GM23338 (cell line): ENCODE measurements around the gene FATE1. TPM values are rescaled to one million over a fixed set of nuclear protein-coding genes. Genes with fewer than 3 reads are reported as not detected.

ENCODE experiments used
- ATAC-seq: fragments of 200-7000 bp; cut with Tn5 transposase; 3 replicates; pipeline ENCODE4 v1.9.1; 2020
- DNase-seq: peaks from one replicate; pipeline ENCODE4 v3.0.0-alpha.2; 2015; ENCODE audit warnings: low spot score
- H2AFZ ChIP-seq: fragments of 200-600 bp; sonication (generic); 2 replicates; pipeline ENCODE4 v1.8.0; 2016; ENCODE audit warnings: antibody characterized with exemption, mild to moderate bottlenecking, moderate library complexity
- H3F3A ChIP-seq: fragments of 200-600 bp; sonication (generic); replicated peaks from 2 replicates; pipeline ENCODE4 v1.8.0; 2017; ENCODE audit warnings: antibody characterized with exemption, mixed run types, low read depth
- H3K27ac ChIP-seq: fragments of 200-600 bp; sonication (generic); 2 replicates; pipeline ENCODE4 v1.6.1; 2016; ENCODE audit warnings: low read depth
- H3K27me3 ChIP-seq: fragments of 200-600 bp; sonication (generic); 2 replicates; pipeline ENCODE4 v1.8.0; 2016; ENCODE audit warnings: mild to moderate bottlenecking, mixed run types, moderate library complexity; ENCODE audit not compliant: insufficient read depth
- H3K36me3 ChIP-seq: fragments of 200-600 bp; sonication (generic); 2 replicates; pipeline ENCODE4 v1.8.0; 2016; ENCODE audit warnings: mild to moderate bottlenecking; ENCODE audit not compliant: insufficient read depth
- H3K4me1 ChIP-seq: fragments of 200-600 bp; sonication (generic); 2 replicates; pipeline ENCODE4 v1.8.0; 2016; ENCODE audit warnings: mild to moderate bottlenecking, moderate library complexity; ENCODE audit not compliant: insufficient read depth
- H3K4me2 ChIP-seq: fragments of 200-600 bp; sonication (generic); 2 replicates; pipeline ENCODE4 v1.7.1; 2017; ENCODE audit warnings: mixed run types
- H3K4me3 ChIP-seq: fragments of 200-600 bp; sonication (generic); 2 replicates; pipeline ENCODE4 v1.6.1; 2016; ENCODE audit warnings: mixed run types
- H3K79me2 ChIP-seq: fragments of 200-600 bp; sonication (generic); replicated peaks from 2 replicates; pipeline ENCODE4 v1.8.0; 2017; ENCODE audit warnings: mild to moderate bottlenecking; ENCODE audit not compliant: insufficient read depth
- H3K9me2 ChIP-seq: fragments of 200-600 bp; sonication (generic); 2 replicates; pipeline ENCODE4 v1.8.0; 2017; ENCODE audit not compliant: insufficient read depth
- H4K20me1 ChIP-seq: fragments of 200-600 bp; sonication (generic); replicated peaks from 2 replicates; pipeline ENCODE4 v1.8.0; 2017; ENCODE audit warnings: mild to moderate bottlenecking; ENCODE audit not compliant: insufficient read depth
- H3K27ac Mint-ChIP-seq: 2 replicates; pipeline ENCODE4 v1.8.0; 2020; ENCODE audit warnings: inconsistent platforms, mild to moderate bottlenecking, moderate library complexity, mixed read lengths
- H3K27me3 Mint-ChIP-seq: 3 replicates; pipeline ENCODE4 v1.8.0; 2022; ENCODE audit warnings: low read depth, mild to moderate bottlenecking, moderate library complexity, mixed read lengths, inconsistent platforms; ENCODE audit not compliant: insufficient read depth, poor library complexity
- H3K36me3 Mint-ChIP-seq: 3 replicates; pipeline ENCODE4 v1.8.0; 2021; ENCODE audit warnings: low read depth, mild to moderate bottlenecking, inconsistent platforms, moderate library complexity, mixed read lengths
- H3K4me1 Mint-ChIP-seq: 3 replicates; pipeline ENCODE4 v1.8.0; 2020; ENCODE audit warnings: mild to moderate bottlenecking, inconsistent platforms, mixed read lengths
- H3K4me3 Mint-ChIP-seq: 3 replicates; pipeline ENCODE4 v1.8.0; 2021; ENCODE audit warnings: moderate library complexity, mild to moderate bottlenecking, inconsistent platforms, mixed read lengths
- H3K9me3 Mint-ChIP-seq: 3 replicates; pipeline ENCODE4 v1.8.0; 2020; ENCODE audit warnings: moderate library complexity, mild to moderate bottlenecking, inconsistent platforms, mixed read lengths
- EZH2 ChIP-seq: fragments of 200-600 bp; sonication (generic); IDR thresholded peaks from one replicate; pipeline ENCODE4 v1.8.0; 2017; ENCODE audit warnings: antibody characterized with exemption, mild to moderate bottlenecking, low read depth; ENCODE audit not compliant: unreplicated experiment
- EZH2phosphoT487 ChIP-seq: fragments of 200-600 bp; sonication (generic); IDR thresholded peaks from one replicate; pipeline ENCODE4 v1.8.1; 2018; ENCODE audit warnings: antibody characterized with exemption; ENCODE audit not compliant: unreplicated experiment
- JUNB ChIP-seq: IDR thresholded peaks from one replicate; pipeline ENCODE4 v1.6.1; 2016; ENCODE audit warnings: antibody characterized with exemption; ENCODE audit not compliant: unreplicated experiment
- POLR2AphosphoS5 ChIP-seq: IDR thresholded peaks from 2 replicates; pipeline ENCODE4 v1.6.1; 2016; ENCODE audit warnings: antibody characterized with exemption, low read depth
- STAT1 ChIP-seq: IDR thresholded peaks from one replicate; pipeline ENCODE4 v1.6.1; 2016; ENCODE audit warnings: antibody characterized with exemption; ENCODE audit not compliant: unreplicated experiment
- ZNF331 ChIP-seq: fragments of 250-450 bp; sonication (Bioruptor Pico); IDR thresholded peaks from 2 replicates; pipeline ENCODE4 v1.5.0; 2020; ENCODE audit warnings: low read depth, mild to moderate bottlenecking, moderate library complexity
- ZNF462 ChIP-seq: fragments of 250-450 bp; sonication (Bioruptor Pico); IDR thresholded peaks from 2 replicates; pipeline ENCODE4 v1.5.0; 2020; ENCODE audit warnings: mild to moderate bottlenecking, moderate library complexity
- polyA plus RNA-seq: library from polyadenylated mRNA; unstranded; fragments of >200 nt; fragmentation: Nextera tagmentation; extraction: Ambion mirVana; gene quantifications from 2 replicates; pipeline ENCODE4 v1.2.1, GENCODE V29; 2016
- total RNA-seq: library from RNA; depleted of rRNA; stranded (reverse); fragments of >200 nt; shearing (Covaris generic); gene quantifications from 2 replicates; pipeline ENCODE4 v1.2.3, GENCODE V29; 2014
- TF ChIP-seq, protein P1 (sequence below), 2 experiments: fragments of 200-600 bp in 1 of 2; sonication (generic) in 1 of 2; conservative IDR thresholded peaks; 2 replicates each; pipeline versions ENCODE4 v1.5.1 to v1.6.1; 2016 to 2017; ENCODE audit warnings: antibody characterized with exemption in 2 of 2, low read depth in 2 of 2, mild to moderate bottlenecking in 2 of 2, moderate library complexity in 1 of 2

Gene FATE1
- total and polyA plus RNA-seq, 2 experiments from 2014 or later: 0.31 TPM; not detected in 1

- TF ChIP-seq ZNF462 (CRISPR knock-in tag) (no peak), EZH2phosphoT487 (no peak)
These were observed 23.0 kb upstream of the FATE1 start (continued) for GRCh38 chrX:151692825-151693224.

DNA sequence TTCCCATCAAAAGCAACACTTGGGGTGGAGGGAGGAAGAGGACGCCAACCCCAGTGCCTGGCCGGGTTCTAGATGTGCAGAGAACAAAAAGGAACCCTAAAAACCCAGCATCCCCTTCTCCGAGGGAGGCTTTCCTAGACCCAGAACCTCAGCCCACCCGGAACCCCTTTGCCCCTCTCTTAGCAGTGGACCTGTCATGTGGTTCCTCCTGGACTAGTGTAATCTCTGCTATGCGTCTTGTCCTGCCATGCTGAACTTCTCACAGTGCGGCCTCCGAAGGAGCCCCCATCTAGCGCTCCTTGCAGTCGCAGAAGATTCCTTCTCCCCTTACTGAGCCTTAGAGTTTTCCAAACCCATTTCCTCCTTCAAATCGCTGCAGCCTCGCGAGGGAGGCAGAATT lies 21.7 kb upstream of the FATE1 start:
- Histone ChIP-seq H3F3A (no peaks in the 10 kb centered on the region), H2AFZ (peak overlapping the region; percentile 38; the same call in 1 of the 2 replicates), H3K9me2 (no peaks in the 10 kb centered on the region), H3K27me3 (peaks cover 4% of the 10 kb centered on the region; the same call in 1 of the 2 replicates), H3K4me3 (peak overlapping the region; percentile 49), H3K4me2 (peak overlapping the region; percentile 69), H3K4me1 (peaks cover 5% of the 10 kb centered on the region; the same call in 1 of the 2 replicates), H3K36me3 (no peaks in the 10 kb centered on the region), H3K79me2 (no peaks in the 10 kb centered on the region), H3K27ac (no peak overlapping the region), H4K20me1 (no peaks in the 10 kb centered on the region)
- H3K9me3 Mint-ChIP-seq: no peaks in the 10 kb centered on the region
- H3K36me3 Mint-ChIP-seq: no peaks in the 10 kb centered on the region
- H3K4me3 Mint-ChIP-seq: peak overlapping the region; percentile 58
- ATAC-seq: no peak
- peaks cover 13% of the 10 kb centered on the region for H3K27me3 Mint-ChIP-seq
- TF ChIP-seq EZH2phosphoT487: no peak
- TF ChIP-seq, protein P1, sequence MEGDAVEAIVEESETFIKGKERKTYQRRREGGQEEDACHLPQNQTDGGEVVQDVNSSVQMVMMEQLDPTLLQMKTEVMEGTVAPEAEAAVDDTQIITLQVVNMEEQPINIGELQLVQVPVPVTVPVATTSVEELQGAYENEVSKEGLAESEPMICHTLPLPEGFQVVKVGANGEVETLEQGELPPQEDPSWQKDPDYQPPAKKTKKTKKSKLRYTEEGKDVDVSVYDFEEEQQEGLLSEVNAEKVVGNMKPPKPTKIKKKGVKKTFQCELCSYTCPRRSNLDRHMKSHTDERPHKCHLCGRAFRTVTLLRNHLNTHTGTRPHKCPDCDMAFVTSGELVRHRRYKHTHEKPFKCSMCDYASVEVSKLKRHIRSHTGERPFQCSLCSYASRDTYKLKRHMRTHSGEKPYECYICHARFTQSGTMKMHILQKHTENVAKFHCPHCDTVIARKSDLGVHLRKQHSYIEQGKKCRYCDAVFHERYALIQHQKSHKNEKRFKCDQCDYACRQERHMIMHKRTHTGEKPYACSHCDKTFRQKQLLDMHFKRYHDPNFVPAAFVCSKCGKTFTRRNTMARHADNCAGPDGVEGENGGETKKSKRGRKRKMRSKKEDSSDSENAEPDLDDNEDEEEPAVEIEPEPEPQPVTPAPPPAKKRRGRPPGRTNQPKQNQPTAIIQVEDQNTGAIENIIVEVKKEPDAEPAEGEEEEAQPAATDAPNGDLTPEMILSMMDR (conservative IDR thresholded peaks at IDR 0.05; ENCODE audit: low read depth in 2 of 2): no peak
- TF ChIP-seq POLR2AphosphoS5: no peak
- no peak for TF ChIP-seq JUNB
- no peak for TF ChIP-seq STAT1
- TF ChIP-seq EZH2: no peak
- no peak for TF ChIP-seq ZNF331 (CRISPR knock-in tag)
- no peak for DNase-seq
- peaks cover 7% of the 10 kb centered on the region for H3K4me1 Mint-ChIP-seq
- H3K27ac Mint-ChIP-seq: no peak overlapping the region
